Measurements from ENCODE around the gene U2AF1L4.
"Not testable (repeated sequence)": the region's sequence is repeated elsewhere in the genome, so short reads cannot be mapped to it uniquely, and the experiment has no call there.

The U2AF1L4 gene

GRCh38 chr19:35774274-35775045 is 29.2 kb upstream of the U2AF1L4 start:
- ATAC-seq: peak; percentile 18
- TF ChIP-seq PPARA (CRISPR knock-in tag; IDR thresholded peaks at IDR 0.05; ENCODE audit: borderline replicate concordance) (no peak), TCF4 (CRISPR knock-in tag; IDR thresholded peaks at IDR 0.05; ENCODE audit: borderline replicate concordance) (no peak), ZC3H10 (CRISPR knock-in tag; IDR thresholded peaks at IDR 0.05) (no peak), TOX (CRISPR knock-in tag; IDR thresholded peaks at IDR 0.05; ENCODE audit: borderline replicate concordance) (no peak), ZFP30 (CRISPR knock-in tag; IDR thresholded peaks at IDR 0.05) (no peak), BACH2 (CRISPR knock-in tag; IDR thresholded peaks at IDR 0.05; ENCODE audit: borderline replicate concordance) (no peak), OSR1 (CRISPR knock-in tag; IDR thresholded peaks at IDR 0.05) (no peak), ZNF565 (CRISPR knock-in tag; conservative IDR thresholded peaks at IDR 0.05; ENCODE audit: low read depth) (no peak), CSDC2 (CRISPR knock-in tag; IDR thresholded peaks at IDR 0.05) (no peak), ZNF70 (CRISPR knock-in tag; IDR thresholded peaks at IDR 0.05) (no peak)
- TF ChIP-seq, protein P1, sequence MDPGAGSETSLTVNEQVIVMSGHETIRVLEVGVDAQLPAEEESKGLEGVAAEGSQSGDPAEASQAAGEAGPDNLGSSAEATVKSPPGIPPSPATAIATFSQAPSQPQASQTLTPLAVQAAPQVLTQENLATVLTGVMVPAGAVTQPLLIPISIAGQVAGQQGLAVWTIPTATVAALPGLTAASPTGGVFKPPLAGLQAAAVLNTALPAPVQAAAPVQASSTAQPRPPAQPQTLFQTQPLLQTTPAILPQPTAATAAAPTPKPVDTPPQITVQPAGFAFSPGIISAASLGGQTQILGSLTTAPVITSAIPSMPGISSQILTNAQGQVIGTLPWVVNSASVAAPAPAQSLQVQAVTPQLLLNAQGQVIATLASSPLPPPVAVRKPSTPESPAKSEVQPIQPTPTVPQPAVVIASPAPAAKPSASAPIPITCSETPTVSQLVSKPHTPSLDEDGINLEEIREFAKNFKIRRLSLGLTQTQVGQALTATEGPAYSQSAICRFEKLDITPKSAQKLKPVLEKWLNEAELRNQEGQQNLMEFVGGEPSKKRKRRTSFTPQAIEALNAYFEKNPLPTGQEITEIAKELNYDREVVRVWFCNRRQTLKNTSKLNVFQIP (CRISPR knock-in tag; IDR thresholded peaks at IDR 0.05; ENCODE audit: borderline replicate concordance, low read depth): no peak

DNA sequence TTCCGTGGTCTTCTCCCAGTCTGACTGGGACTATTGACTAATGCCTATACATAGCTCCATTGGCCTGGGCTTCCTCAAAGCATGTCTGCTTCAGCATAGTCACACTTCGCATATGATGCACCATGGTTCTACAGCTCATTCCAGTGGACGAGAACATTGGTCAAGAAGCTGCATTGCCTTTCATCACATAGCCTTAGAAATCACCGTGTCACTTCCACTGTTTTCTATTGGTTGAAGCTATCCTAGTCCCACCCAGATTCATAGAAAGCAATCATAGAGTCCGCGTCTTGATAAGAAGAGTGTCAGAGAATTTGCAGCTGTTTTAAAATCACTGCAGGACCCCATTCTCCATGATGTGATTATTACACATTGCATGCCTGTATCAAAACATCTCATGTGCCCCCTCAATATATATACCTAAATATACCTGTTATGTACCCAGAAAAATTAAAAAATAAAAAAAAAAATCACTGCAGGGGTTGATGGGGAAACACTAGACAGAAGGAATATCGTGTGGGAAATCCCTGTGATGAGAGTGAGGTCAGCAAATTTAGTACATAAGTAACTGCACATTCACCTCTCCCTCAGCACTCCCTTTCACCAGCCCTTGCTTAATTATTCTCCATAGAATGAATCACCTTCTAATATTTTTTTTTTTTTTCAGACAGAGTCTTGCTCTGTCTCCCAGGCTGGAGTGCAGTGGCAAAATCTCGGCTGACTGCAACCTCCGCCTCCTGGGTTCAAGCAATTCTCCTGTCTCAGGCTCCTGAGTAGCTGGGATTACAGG is 28.0 kb upstream of the U2AF1L4 start:
- ATAC-seq: no peak
- TF ChIP-seq, protein P1 (CRISPR knock-in tag; IDR thresholded peaks at IDR 0.05; ENCODE audit: borderline replicate concordance, low read depth): no peak
- TF ChIP-seq TSHZ2 (CRISPR knock-in tag; IDR thresholded peaks at IDR 0.05) (no peak), ZNF565 (CRISPR knock-in tag; conservative IDR thresholded peaks at IDR 0.05; ENCODE audit: low read depth) (no peak), CSDC2 (CRISPR knock-in tag; IDR thresholded peaks at IDR 0.05) (no peak), ZNF70 (CRISPR knock-in tag; IDR thresholded peaks at IDR 0.05) (no peak), ISL1 (CRISPR knock-in tag; IDR thresholded peaks at IDR 0.05) (no peak), TCF4 (CRISPR knock-in tag; IDR thresholded peaks at IDR 0.05; ENCODE audit: borderline replicate concordance) (no peak), GLIS3 (CRISPR knock-in tag; IDR thresholded peaks at IDR 0.05) (no peak), ZNF8 (CRISPR knock-in tag; IDR thresholded peaks at IDR 0.05) (no peak), ZFP3 (CRISPR knock-in tag; IDR thresholded peaks at IDR 0.05) (no peak), PPARA (CRISPR knock-in tag; IDR thresholded peaks at IDR 0.05; ENCODE audit: borderline replicate concordance) (no peak), ESRRG (CRISPR knock-in tag; IDR thresholded peaks at IDR 0.05) (no peak), TOX (CRISPR knock-in tag; IDR thresholded peaks at IDR 0.05; ENCODE audit: borderline replicate concordance) (no peak), ZC3H10 (CRISPR knock-in tag; IDR thresholded peaks at IDR 0.05) (no peak), OSR1 (CRISPR knock-in tag; IDR thresholded peaks at IDR 0.05) (no peak), SNAI2 (CRISPR knock-in tag; IDR thresholded peaks at IDR 0.05) (no peak)
- TF ChIP-seq, protein P2, sequence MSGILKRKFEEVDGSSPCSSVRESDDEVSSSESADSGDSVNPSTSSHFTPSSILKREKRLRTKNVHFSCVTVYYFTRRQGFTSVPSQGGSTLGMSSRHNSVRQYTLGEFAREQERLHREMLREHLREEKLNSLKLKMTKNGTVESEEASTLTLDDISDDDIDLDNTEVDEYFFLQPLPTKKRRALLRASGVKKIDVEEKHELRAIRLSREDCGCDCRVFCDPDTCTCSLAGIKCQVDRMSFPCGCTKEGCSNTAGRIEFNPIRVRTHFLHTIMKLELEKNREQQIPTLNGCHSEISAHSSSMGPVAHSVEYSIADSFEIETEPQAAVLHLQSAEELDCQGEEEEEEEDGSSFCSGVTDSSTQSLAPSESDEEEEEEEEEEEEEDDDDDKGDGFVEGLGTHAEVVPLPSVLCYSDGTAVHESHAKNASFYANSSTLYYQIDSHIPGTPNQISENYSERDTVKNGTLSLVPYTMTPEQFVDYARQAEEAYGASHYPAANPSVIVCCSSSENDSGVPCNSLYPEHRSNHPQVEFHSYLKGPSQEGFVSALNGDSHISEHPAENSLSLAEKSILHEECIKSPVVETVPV (CRISPR knock-in tag; IDR thresholded peaks at IDR 0.05): no peak

DNA sequence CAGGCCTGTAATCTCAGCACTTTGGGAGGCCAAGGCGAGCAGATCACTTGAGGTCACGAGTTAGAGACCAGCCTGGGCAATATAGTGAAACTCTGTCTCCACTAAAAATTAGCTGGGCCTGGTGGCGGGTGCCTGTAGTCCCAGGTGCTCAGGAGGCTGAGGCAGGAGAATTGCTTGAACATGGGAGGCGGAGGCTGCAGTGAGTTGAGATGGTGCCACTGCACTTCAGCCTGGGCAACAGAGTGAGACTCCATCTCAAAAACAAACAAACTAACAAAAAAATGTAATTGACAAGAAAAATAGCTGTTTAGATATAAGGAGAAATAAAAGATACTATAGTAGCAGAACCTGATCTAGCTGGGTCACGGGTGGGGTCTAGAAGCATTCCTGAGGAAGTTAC is 27.1 kb upstream of the U2AF1L4 start:
- not testable (repeated sequence) for ATAC-seq
